Measurements from ENCODE around the gene FBXL15. TPM values are rescaled to one million over a fixed set of nuclear protein-coding genes. Genes with fewer than 3 reads are reported as not detected.

The FBXL15 gene
- total RNA-seq, 1 experiment from 2014 or later: 24.6 TPM

- Mint-ChIP-seq H3K36me3 (peaks cover 6% of the 10 kb centered on the region; the same call in 1 of the 2 replicates), H3K27me3 (ENCODE audit: low read depth) (no peaks in the 10 kb centered on the region), H3K4me1 (peaks cover 10% of the 10 kb centered on the region), H3K4me3 (no peak overlapping the region), H3K27ac (no peak overlapping the region), H3K9me3 (no peaks in the 10 kb centered on the region)
- ChIA-PET POLR2A (no interaction called here), CTCF (interaction anchor here (1.4 kb wide), 1 partner anchor 18 kb away, joined by 3 read pairs; the partner anchor contains the start of gene C10orf95)
- ATAC-seq (no peak), DNase-seq (ENCODE audit: low spot score) (no peak)
- TF ChIP-seq OVOL2 (CRISPR knock-in tag; IDR thresholded peaks at IDR 0.05; ENCODE audit: borderline replicate concordance) (no peak), CTCF (IDR thresholded peaks at IDR 0.05) (no peak), E2F4 (CRISPR knock-in tag; IDR thresholded peaks at IDR 0.05; ENCODE audit: borderline replicate concordance, low read depth) (no peak), AFF4 (CRISPR knock-in tag; IDR thresholded peaks at IDR 0.05; ENCODE audit: borderline replicate concordance) (no peak), ATF2 (CRISPR knock-in tag; IDR thresholded peaks at IDR 0.05; ENCODE audit: borderline replicate concordance, low read depth) (no peak)
Observed at GRCh38 chr10:102468683-102469082, 48.0 kb downstream of the FBXL15 start.

- Mint-ChIP-seq H3K9me3 (no peaks in the 10 kb centered on the region), H3K27ac (no peak overlapping the region), H3K27me3 (ENCODE audit: low read depth) (no peaks in the 10 kb centered on the region), H3K36me3 (peaks cover 14% of the 10 kb centered on the region), H3K4me1 (0 out of 2 replicates have a peak, but pooled peaks cover 3% of the 10 kb centered on the region), H3K4me3 (no peak overlapping the region)
- ChIA-PET POLR2A (no interaction called here), CTCF (interaction anchor here (0.6 to 1.6 kb wide), 5 partner anchors 8 to 240 kb away, joined by 3 read pairs; no protein-coding TSS in a partner anchor)
- no peak for DNase-seq (ENCODE audit: low spot score)
- no peak for ATAC-seq
- no peak for TF ChIP-seq ZNF396 (CRISPR knock-in tag; IDR thresholded peaks at IDR 0.05; ENCODE audit: borderline replicate concordance)
- TF ChIP-seq E2F5 (CRISPR knock-in tag; IDR thresholded peaks at IDR 0.05): no peak
- TF ChIP-seq USF1 (CRISPR knock-in tag; IDR thresholded peaks at IDR 0.05): no peak
- TF ChIP-seq PREB (CRISPR knock-in tag; IDR thresholded peaks at IDR 0.05; ENCODE audit: borderline replicate concordance): no peak
- TF ChIP-seq SP1 (CRISPR knock-in tag; conservative IDR thresholded peaks at IDR 0.05): no peak
- TF ChIP-seq FOXP4 (CRISPR knock-in tag; IDR thresholded peaks at IDR 0.05): no peak
- TF ChIP-seq ATF3 (CRISPR knock-in tag; conservative IDR thresholded peaks at IDR 0.05): no peak
- no peak for TF ChIP-seq ZNF416 (CRISPR knock-in tag; IDR thresholded peaks at IDR 0.05)
- TF ChIP-seq ZNF425 (CRISPR knock-in tag; conservative IDR thresholded peaks at IDR 0.05): no peak
- no peak for TF ChIP-seq SOX15 (CRISPR knock-in tag; IDR thresholded peaks at IDR 0.05)
Observed at GRCh38 chr10:102470579-102471546, 50.2 kb downstream of the FBXL15 start.

Measured in WTC11 (cell line).